GM18909 (cell line): ENCODE results near the gene GMPR2.

Experiments used
- ATAC-seq: cut with Tn5 transposase; IDR thresholded peaks from one replicate; pipeline ENCODE4 v1.9.1; 2021; ENCODE audit warnings: mild to moderate bottlenecking; ENCODE audit not compliant: unreplicated experiment, poor library complexity

GMPR2 gene

DNA sequence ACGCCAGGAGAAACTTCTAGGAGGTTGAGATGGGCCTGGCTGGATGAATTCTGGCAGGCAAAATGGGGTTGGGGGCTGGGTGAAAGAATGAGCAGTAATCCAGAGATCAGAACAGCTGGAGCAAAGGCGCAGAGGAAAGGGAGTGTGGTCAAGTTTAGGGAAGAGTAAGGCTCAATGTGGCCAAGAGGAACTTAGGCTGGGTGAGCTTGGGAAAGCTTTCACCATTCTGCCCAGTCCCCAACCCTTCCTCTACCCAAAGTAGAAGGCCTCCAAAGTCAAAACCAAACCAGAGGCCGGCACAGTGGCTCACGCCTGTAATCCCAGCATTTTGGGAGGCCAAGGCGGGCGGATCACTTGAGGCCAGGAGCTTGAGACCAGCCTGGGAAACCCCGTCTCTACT lies 48.9 kb downstream of the GMPR2 start:
- ATAC-seq = no peak

DNA sequence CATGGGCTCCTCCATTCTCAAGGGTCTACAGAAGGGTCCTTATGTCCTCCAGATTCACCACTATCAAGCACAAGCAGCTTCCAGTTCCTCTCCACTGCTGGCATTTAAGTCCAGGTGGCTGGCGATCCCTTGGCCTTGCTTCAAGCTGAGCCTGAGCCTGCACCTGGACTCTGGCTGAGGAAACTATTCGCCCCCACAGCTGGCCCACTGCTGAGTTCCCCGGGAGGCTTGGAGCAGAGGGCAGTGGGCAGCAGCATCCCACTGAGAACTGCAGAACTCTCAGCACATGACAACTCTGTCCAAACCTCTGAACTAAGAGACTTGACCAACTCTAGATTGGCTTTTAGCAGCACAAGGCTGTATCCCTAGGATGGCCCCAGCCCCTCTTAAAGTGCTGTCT lies 50.0 kb downstream of the GMPR2 start:
- ATAC-seq = no peak

DNA sequence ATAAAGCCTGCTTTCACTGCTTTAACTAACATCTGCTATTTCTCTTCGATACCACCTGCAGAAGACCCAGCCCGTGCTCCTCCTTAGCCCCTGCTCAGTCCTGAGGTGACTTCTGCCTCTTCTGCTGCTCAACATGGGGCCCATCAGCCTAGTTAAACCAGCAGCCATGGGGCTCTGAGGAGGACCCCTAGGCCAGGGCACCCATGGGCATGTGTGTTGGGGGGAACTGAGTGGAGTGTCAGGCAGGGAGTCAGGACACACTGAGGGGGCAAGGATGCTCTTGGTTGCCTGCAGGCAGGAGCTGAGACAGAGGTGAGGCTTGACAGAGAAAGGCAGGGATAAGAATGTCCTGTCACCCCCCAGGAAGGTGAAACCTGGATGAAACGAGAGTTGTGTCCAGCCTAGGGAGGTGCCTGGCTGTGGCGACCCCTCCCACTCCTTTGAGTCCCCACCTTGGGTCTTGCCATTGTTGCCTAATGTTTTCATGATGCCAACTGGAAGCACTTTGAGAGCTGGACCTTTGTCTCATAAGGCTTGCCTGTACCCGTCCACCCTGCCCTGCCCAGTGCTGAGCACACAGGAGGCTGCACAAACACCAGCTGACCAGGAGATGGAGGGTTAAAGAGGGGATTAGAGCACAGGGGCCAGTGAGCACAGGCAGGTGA lies 51.2 kb downstream of the GMPR2 start:
- no peak for ATAC-seq

DNA sequence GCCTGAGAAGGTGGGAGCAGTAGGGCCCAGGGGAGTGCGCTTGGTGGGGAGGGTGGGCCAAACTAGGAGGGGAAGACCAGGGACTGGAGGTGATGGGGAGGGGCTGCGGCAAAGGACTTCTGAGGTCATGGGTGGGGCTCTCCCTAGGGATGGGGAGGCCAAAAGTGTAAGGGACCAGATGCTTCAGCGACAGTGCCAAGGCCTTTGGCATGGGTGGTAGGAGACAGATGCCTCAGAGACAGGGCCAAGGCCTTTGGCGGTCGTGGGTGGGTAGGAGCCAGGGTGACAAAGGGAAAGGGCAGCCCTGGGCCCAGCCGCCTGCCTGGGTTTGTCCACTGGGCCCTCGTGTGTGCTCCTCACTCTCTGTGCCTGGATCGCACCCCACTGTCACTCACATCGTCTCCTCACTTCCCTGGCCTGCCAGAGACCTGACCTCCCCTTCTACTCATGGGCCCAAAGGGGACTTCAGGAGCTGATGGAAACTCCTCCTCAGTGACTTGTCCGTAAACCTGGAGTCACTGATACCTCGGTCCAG lies 51.8 kb downstream of the GMPR2 start:
- no peak for ATAC-seq

DNA sequence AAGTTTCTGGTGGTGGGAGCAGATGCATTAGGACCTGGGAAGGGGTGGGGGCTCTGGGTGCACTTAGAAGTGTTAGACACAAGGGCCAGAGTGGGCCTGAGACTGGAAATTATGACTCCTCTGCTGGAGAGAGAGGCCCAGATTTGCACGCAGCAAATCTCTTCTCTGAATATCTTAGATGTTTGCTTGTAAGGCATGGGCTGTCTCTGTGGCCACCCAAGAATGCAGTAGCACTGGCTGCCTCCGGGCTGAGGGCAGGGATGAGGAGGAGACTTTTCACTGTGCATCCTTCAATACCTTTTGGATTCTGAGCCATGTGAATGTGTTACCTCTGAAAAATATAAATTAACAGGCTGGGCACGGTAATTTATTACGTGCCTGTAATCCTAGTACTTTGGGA lies 52.6 kb downstream of the GMPR2 start:
- no peak for ATAC-seq

DNA sequence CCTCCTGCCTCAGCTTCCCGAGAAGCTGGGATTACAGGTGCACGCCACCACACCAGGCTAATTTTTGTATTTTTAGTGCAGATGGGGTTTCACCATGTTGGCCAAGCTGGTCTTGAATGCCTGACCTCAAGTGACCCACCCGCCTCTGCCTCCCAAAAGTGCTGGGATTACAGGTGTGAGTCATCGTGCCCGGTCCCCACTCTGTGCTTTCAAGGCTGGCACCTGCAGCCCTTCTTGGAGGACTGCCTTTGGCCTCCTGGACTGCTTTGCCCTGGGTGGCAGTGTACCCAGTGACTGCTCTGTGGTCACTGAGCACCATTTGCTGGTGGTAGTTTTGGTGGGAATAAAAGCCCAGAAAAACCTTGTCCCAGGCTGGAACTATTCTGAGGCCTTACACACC lies 54.3 kb downstream of the GMPR2 start:
- ATAC-seq = no peak
